GM19438 (cell line): Measurements from ENCODE around the gene ZNF334.

ENCODE experiments used
- ATAC-seq: cut with Tn5 transposase; IDR thresholded peaks from one replicate; pipeline ENCODE4 v1.9.1; 2021; ENCODE audit warnings: low read depth; ENCODE audit not compliant: unreplicated experiment

ZNF334 gene

DNA sequence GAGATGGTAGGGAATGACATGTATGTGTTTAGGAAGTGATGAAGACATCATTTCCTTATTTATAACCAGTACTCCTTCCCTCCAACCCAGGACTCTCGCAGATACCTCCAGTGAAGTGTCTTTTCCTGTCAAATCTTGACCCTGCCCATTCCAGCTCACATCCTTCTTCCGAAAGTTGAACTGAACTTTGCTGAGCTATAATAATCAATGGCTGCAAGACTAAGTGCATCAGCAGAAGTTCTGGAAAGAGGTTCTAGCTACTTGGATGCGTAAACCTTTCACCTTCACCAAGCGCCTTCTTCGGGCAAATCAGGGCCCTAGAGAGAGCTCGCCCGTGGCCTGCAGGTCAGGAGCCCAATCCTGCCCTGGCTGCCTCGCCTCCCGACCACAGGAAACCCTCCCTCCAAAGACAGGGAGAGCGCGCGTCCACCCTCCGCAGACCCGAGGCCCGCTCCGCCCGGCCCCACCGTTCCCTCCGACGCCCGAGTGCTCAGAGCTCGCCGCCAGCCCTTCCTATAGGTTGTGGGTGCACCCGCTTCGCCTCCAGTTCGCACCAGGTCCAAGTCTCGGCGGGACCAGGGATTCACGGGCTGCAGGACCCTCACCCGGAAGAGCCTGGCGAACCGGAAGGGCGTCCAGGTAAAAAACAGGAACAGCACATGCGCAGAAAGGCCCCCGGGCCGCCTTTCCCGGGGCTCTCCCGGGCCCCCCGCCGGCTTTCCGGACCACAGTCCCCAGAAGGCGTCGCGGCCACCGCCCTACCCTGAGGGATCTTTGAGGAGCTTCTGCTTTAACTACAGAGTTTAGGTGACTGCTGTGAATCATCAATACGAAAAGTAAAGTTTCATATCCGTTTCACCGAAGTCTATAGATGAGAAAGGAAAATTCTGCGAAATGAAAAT is at the start of gene ZNF334:
Gene ZNF334, minus strand, starts transcription at position 617 of the 902 bp plus-strand sequence. CDS start 1,457 bp downstream, outside the sequence.
- no peak for ATAC-seq

DNA sequence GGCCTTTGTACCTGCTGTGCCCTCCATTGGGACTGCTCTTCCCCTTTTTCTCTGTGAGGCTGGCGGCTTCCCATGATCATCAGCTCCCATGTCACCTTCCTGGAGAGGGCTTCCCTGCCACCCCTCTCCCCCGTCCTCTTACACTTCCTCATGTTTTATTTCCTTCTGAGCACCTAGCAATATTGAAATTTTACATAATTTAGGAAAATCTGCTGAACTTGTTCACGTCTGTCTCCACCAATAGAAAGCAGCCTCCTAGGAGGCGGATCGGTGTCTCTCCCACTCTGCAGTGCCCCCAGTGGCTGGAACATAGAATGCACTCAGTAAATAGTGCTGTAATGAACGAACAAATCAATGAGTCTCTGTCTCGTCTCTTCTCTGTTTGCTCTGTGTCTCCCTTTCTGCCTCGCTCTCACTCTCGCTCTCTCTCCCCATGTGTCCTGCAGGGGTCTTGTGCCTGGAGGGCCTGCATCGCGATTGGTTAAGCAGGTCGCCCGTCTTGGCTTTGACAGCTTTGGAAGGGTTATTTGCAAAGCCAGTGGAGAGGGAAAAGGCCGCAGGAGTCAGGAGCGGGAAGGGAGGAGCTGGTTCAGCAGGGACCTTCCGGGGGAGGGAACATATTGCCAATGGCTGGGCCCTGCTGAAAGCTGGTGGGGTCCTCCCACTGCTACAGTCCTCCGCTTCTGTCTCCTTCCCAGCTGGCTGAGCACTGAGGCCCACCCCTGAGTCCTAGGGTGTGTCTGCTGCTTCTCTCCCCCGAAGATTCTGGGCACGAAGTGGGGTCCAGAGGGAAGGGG is 49.2 kb upstream of the ZNF334 start:
- no peak for ATAC-seq

GRCh38 chr20:46562009-46562372 is 48.6 kb upstream of the ZNF334 start:
- no peak for ATAC-seq

DNA sequence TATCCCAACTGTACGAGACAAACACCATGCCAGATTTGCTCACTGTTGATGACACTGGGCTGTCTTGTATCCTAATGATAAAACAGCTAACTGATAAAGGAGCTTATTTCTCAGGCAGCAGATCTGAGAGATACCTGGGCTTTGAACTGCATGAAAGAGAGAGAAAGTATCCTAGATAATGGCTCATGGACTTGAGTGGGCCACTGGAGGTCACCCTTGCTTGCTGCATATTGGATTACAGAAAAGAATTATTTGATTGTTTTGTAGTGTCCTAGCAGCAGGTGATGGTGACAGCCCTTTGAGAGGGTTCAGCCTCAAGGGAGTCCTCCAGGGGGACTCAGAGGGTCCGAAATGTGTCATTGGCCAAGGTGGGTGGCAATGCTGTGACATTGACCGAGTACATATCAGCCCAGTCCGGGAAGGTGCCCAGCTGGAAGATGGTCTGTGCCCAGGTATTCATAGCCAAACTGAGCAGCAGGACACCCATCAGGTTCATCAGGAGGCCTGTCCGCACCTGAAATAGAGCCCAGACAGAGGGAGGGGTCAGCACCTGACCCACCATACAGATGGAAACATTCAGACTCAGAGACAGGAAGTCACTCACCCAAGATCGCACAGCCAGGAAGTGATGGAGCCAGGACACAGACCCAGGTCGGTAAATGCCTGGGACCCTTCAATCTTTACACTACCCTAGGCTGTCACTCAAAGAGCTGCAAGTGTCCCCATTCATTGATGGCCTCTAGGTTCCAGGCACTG is 46.5 kb upstream of the ZNF334 start:
- no peak for ATAC-seq

GRCh38 chr20:46559001-46559400 is 45.6 kb upstream of the ZNF334 start:
- no peak for ATAC-seq

- no peak for ATAC-seq
Observed at GRCh38 chr20:46558511-46558959, 45.2 kb upstream of the ZNF334 start.

DNA sequence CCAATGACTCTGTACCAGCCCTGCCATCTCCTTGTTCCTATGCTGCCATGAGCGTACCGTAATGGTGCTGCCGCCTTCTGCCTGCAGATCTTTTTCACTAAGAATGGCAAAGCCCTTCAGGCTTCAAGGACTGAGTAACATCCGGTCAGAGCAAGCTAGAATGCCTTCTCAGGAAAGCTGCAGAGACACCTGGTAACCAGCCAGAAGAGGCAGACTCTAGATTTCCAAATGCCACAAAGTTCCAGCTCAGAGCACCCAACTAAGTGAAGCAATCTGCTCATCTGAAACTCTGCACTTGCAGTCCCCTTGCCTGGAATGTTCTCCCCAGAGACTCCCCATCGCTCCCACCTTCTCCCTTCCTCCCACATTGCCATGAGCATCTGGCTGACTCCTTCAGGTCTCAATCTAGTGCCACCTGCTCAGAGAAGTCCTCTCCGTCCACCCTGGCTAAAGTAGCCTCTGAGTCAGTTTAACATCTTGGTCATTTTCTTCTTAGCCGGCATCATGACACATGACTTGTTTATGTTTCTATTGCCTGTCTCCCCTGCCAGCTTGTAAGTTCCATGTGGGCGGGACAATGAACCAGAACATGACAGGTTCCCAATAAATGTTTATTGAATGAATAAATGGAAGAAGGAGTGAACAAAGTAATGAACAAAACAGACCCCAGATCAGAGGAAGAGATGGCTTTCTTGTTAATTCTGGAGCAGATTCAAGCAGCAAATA is 44.0 kb upstream of the ZNF334 start:
- ATAC-seq, result no peak

GRCh38 chr20:46555370-46555956 is 42.1 kb upstream of the ZNF334 start:
- no peak for ATAC-seq

- no peak for ATAC-seq
Observed at GRCh38 chr20:46554828-46555227, 41.5 kb upstream of the ZNF334 start.

- no peak for ATAC-seq
Observed at GRCh38 chr20:46553926-46554325, 40.6 kb upstream of the ZNF334 start.

- ATAC-seq, result peak; percentile 60
Observed at GRCh38 chr20:46552460-46553420, 39.4 kb upstream of the ZNF334 start.

DNA sequence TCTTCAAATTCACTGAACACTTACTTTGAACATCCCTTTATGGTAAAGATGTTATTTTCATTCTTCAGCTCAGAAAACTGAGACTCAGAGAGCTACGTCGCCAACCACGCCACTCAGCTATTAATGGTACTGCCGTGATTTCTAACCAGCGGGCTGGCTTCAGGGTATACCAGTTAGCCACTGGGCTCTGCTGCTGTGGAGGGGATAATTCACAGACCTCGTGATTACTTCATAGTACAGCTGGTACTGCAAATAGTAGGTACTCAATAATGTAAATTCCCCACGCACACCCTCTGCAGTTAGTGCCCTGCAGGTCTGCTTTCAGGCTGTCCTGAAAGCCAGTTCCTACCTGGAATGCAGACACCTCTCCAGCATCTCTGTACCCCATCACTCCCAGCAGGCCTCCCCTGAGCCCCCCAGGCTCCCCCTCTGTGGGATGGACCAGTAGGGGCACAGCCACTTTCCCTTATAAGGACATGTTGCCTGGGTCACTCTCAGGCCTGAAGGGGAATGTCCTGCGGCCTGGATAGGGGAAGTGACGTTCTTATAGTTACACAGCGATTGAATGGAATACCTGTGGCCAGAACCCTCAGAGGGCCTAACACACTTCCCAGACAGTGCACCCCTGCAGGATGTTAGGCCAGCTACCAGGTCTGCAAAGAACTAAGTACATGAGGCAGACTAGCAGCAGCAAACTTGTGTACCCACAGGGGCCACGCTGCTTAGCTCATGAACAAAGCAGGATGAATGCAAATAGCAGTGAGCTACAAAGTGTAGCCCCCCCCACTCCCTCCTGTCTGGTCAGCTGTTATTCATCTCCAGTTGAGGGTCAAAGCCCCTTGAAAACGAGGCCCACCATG is 38.4 kb upstream of the ZNF334 start:
- peak; percentile 43 for ATAC-seq

DNA sequence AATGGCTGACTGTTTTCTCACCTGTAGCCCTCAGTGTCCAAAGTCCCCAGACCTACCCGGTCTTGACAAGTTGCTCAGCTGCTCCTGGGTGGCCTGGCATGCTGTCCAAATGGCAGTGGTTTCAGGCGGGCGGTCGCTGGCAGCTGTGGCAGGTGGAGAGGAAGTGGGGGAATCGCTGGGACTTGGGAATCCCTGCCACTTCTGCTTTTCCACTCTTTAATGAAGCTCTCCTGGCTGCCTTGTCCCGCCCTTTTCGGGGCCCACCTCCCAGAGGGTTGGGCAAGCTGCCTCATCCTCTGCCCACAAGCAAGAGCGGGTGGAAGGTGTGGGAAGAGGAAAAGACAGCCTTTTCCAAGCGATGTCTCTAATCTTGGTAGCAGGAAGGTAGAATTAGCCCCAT is 37.1 kb upstream of the ZNF334 start, which contains the start of gene OCSTAMP:
Gene OCSTAMP, minus strand, starts transcription at position 194 of the 400 bp plus-strand sequence. Its CDS starts 94 bp downstream, at position 100.
- no peak for ATAC-seq

GRCh38 chr20:46549188-46549972 is 36.0 kb upstream of the ZNF334 start:
- ATAC-seq, result no peak

DNA sequence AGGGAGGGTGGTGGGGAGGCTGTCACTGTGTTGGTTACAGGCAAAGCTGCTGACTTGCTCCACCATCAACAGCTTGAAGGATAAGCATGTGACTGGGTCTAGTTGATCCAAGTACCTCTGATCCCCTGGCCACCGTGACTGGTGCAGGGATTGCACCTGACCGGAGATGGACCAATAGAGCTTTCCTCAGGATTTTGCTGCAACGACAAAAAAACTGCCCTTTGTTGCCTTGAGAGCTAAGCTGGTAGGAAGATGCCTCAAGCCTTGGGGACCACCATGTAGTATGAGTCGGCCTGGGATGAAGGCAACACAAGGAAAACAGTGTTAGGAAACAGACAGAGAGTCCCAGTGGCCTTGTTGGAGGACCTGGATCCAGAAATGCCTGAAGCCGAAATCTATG is 35.3 kb upstream of the ZNF334 start:
- no peak for ATAC-seq

GRCh38 chr20:46547995-46548394 is 34.6 kb upstream of the ZNF334 start:
- no peak for ATAC-seq

DNA sequence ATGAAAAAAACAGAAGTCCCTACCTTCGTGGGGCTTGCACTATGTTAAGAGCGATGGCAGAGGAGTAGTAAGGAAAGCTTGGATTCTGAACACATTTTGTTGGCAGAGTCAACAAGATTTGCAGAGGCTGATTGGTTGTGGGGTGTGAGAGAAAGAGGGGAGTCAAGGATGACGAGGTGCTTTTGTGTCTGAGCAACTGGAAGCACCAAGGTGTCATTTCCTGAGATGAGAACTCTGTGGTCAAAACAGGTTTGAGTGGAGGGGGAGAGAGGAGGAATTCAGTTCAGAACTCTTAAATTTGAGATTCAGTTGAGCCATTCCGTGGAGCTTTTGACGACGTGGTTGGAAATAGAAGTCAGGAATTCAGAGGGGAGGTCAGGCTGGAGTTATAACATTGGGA is 33.6 kb upstream of the ZNF334 start:
- ATAC-seq, result no peak
